Gastrocnemius medialis (tissue), 4 donors: ENCODE data around the gene ATP6V0A1. TPM values are rescaled to one million over a fixed set of nuclear protein-coding genes. Genes with fewer than 3 reads are reported as not detected.

Experiments used
- ATAC-seq, 2 donors: fragments of 150-250 bp; one replicate each; pipeline ENCODE4 v1.9.1; 2016
- DNase-seq, 2 donors: peaks; one replicate each; pipeline ENCODE4 v3.0.0-alpha.2; 2019
- H3K27ac ChIP-seq, 4 donors: fragments of 200-600 bp; sonication (generic); 1 replicate in 1 of 4; 2 replicates in 3 of 4; pipeline ENCODE4 v1.5.1; 2016 to 2018; ENCODE audit warnings: mild to moderate bottlenecking in 2 of 4, moderate library complexity in 1 of 4
- H3K27me3 ChIP-seq, 3 donors: fragments of 200-600 bp; sonication (generic) in 2 of 3; 1 replicate in 1 of 3; 2 replicates in 2 of 3; pipeline versions ENCODE4 v1.5.1 to v1.6.0; 2016 to 2019; ENCODE audit warnings: mild to moderate bottlenecking in 1 of 3, moderate library complexity in 1 of 3
- H3K36me3 ChIP-seq, 2 donors: fragments of 200-600 bp; sonication (generic) in 1 of 2; one replicate each; pipeline ENCODE4 v1.5.1; 2017 to 2018
- H3K4me1 ChIP-seq, 2 donors: fragments of 200-600 bp; sonication (generic) in 1 of 2; one replicate each; pipeline ENCODE4 v1.5.1; 2016 to 2017; ENCODE audit warnings: mild to moderate bottlenecking in 2 of 2
- H3K4me3 ChIP-seq, 4 donors: fragments of 200-600 bp; sonication (generic) in 3 of 4; 1 replicate in 1 of 4; 2 replicates in 3 of 4; pipeline ENCODE4 v1.5.1; 2016 to 2019; ENCODE audit warnings: mild to moderate bottlenecking in 2 of 4
- H3K9me3 ChIP-seq, 3 donors: fragments of 200-600 bp; sonication (generic) in 2 of 3; 1 replicate in 1 of 3; 2 replicates in 2 of 3; pipeline ENCODE4 v1.5.1; 2016 to 2019
- POLR2A ChIP-seq, 2 donors: fragments of 450-650 bp; IDR thresholded peaks; one replicate each; pipeline ENCODE4 v1.6.1; 2017; ENCODE audit warnings: antibody characterized with exemption in 2 of 2, mild to moderate bottlenecking in 2 of 2, moderate library complexity in 2 of 2
- in situ Hi-C, 4 donors: fragments of 200-750 bp; cut with MboI; loops; one replicate each; pipeline versions ENCODE4 v1.15.0 to v1.8.0; 2017; ENCODE audit warnings: low sequenced_read_pairs in 4 of 4
- intact Hi-C: fragments of 100-400 bp; cut with DNase I; formaldehyde crosslinking; loops from one replicate; pipeline ENCODE4 v1.15.1; 2023; ENCODE audit warnings: low total_unique reads
- total RNA-seq, 4 donors: library from RNA; depleted of rRNA; stranded (reverse); fragments of >200 nt; gene quantifications; one replicate each; pipeline versions ENCODE4 v1.1.0 to v1.2.3, GENCODE V29; 2016
- TF ChIP-seq, protein P1 (sequence below), 5 experiments: fragments of 450-650 bp in 3 of 5; fragments of 200-600 bp in 2 of 5; sonication (generic) in 2 of 5; IDR thresholded peaks in 4 of 5; conservative IDR thresholded peaks in 1 of 5; 1 replicate in 4 of 5; 2 replicates in 1 of 5; pipeline ENCODE4 v1.5.1; 2016 to 2019; ENCODE audit warnings: antibody characterized with exemption in 5 of 5, mild to moderate bottlenecking in 3 of 5, moderate library complexity in 3 of 5

The ATP6V0A1 gene
- total RNA-seq: 100 to 1,000 TPM in 2 of 4 donors, 10 to 100 TPM in 2; 65.3 to 138 (median 95.3) TPM

DNA sequence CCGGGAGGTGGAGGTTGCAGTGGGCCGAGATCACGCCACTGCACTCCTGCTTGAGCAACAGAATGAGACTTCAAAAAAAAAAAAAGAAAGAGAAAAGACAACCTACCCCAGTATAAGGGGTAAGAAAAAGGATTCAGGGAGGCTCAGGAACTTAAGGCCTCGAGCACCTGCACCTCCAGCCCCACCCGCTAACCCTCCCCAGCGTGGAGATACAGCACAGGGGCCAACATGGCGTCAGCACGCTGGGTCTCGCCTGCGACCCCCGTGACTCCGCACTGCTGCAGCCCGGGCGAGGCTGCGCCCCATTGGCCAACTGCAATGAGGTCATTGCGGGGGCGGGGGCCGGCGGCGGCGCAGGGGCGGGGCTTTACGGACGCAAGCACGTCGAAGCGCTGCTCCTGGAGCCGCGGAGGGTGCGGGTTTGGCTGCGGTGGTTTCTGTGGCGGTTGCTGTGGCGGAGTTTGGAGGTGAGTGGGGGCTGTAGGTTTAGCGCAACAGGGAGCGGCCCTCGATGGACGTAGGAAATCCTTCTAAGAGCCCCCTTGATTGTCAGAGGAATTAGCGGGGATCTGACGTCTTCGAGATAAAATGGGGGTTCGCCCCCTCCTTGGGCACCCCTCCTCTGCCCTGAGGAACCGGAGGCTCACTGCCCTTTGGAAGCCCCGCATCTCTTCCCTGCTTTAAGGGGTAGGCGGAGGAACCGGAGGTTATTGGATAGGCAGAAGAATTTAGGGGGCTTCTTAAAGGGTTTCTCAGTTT lies at the start of gene ATP6V0A1:
TSS of gene ATP6V0A1 (plus strand) at position 382 of the 759 bp plus-strand sequence. CDS start 2,017 bp downstream, outside the sequence.
- Histone ChIP-seq H3K9me3 (no peaks in the 10 kb centered on the region), H3K4me3 (peak within 1 kb of the TSS; percentile 78 to 95 (median 92)), H3K27me3 (no peaks in the 10 kb centered on the region), H3K27ac (peak within 1 kb of the TSS; percentile 97 to 98 (median 98)), H3K4me1 (peaks cover 29 to 37% of the 10 kb centered on the region in 2 donors), H3K36me3 (peaks cover 0 to 19% of the 10 kb centered on the region in 2 donors)
- intact Hi-C loops (loop anchor here (1.0 to 5.0 kb wide), 4 partner anchors 51 to 146 kb away; partner anchors contain the start of gene STAT3), in situ Hi-C loops (no loop called here)
- ATAC-seq (peak; percentile 76 to 82), DNase-seq (peak; percentile 94 to 96)
- TF ChIP-seq, protein P1, sequence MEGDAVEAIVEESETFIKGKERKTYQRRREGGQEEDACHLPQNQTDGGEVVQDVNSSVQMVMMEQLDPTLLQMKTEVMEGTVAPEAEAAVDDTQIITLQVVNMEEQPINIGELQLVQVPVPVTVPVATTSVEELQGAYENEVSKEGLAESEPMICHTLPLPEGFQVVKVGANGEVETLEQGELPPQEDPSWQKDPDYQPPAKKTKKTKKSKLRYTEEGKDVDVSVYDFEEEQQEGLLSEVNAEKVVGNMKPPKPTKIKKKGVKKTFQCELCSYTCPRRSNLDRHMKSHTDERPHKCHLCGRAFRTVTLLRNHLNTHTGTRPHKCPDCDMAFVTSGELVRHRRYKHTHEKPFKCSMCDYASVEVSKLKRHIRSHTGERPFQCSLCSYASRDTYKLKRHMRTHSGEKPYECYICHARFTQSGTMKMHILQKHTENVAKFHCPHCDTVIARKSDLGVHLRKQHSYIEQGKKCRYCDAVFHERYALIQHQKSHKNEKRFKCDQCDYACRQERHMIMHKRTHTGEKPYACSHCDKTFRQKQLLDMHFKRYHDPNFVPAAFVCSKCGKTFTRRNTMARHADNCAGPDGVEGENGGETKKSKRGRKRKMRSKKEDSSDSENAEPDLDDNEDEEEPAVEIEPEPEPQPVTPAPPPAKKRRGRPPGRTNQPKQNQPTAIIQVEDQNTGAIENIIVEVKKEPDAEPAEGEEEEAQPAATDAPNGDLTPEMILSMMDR (IDR thresholded peaks at IDR 0.05 in 4 of 5, conservative IDR thresholded peaks at IDR 0.05 in 1 of 5): peak in 1 of 5 experiments; percentile 7
- peak; percentile 93 to 94 for TF ChIP-seq POLR2A (IDR thresholded peaks at IDR 0.05)

DNA sequence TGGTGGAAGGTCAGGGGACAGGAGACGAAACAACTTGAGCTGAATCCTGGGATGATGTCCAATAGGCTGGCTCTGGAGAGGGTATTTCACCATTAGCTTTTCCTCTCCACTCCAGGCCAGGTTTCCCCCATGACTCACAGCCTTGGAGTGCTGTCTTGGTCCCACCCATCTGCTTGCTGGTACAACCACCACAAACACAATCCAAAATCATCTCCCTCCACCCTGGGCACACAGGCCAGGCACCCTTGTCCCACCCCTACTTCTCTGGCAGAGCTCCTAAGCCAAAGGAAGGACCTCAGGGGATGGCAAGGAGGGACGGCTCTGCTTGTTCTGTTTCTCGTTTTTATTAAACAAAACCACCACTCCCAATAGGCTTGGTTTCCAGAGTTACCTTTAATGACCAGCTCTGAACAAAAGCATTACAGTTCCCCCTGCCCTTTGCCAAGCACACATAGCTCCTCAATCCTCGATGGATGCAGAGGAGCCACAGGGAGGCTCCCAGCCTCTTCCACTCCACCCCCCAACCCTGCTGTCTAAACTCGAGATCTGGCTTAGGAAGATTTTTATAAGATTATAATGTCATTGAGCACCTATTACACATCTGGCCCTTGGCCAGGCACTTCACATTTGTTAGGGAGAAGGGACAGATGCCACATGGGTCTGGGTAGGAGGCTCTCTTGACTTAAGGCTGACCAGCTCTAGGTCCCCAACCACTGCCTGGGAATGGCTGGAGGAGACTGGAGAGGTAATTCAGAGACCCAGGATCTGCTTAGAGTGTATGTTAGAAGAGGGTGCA lies 49.0 kb upstream of the ATP6V0A1 start:
- DNase-seq: peak; percentile 92 to 96
- H3K9me3 ChIP-seq: no peaks in the 10 kb centered on the region
- in situ Hi-C loops (loop anchor here (5.0 to 10.0 kb wide), 2 partner anchors 87 to 115 kb away; no protein-coding TSS in a partner anchor), intact Hi-C loops (loop anchor here (2.0 to 5.0 kb wide), 3 partner anchors 13 to 108 kb away; partner anchors contain the start of genes ATP6V0A1 and CAVIN1)
- H3K4me1 ChIP-seq: peaks cover 79 to 81% of the 10 kb centered on the region in 2 donors
- ATAC-seq: peak; percentile 90 to 92
- H3K36me3 ChIP-seq: peaks cover 0 to 5% of the 10 kb centered on the region in 2 donors
- peak in 1 of 2 donors; percentile 10 for TF ChIP-seq POLR2A (IDR thresholded peaks at IDR 0.05)
- TF ChIP-seq, protein P1 (IDR thresholded peaks at IDR 0.05 in 4 of 5, conservative IDR thresholded peaks at IDR 0.05 in 1 of 5): no peak
- H3K27ac ChIP-seq: peak overlapping the region; percentile 89 to 100 (median 95)
- no peaks in the 10 kb centered on the region for H3K27me3 ChIP-seq
- H3K4me3 ChIP-seq: peak overlapping the region in 1 of 4 donors; percentile 23

DNA sequence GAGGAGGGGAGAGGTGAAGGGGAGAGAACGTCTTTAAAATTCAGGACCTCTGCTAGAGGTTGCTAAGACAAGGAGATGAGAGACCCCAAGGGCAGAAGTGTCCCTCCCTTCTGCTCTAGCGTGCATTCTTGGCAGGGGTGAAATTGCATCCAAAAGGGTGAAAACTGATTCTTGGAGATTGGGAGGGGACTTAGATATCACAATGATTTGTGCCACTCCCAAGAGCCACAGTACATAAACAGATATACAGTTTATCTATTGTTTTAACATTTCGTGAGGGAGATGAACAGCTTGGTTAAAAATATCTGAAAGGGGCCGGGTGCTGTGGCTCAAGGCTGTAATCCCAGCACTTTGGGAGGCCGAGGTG lies 48.4 kb upstream of the ATP6V0A1 start:
- no peak for TF ChIP-seq POLR2A (IDR thresholded peaks at IDR 0.05)
- TF ChIP-seq, protein P1 (IDR thresholded peaks at IDR 0.05 in 4 of 5, conservative IDR thresholded peaks at IDR 0.05 in 1 of 5): no peak
- H3K9me3 ChIP-seq: no peaks in the 10 kb centered on the region
- in situ Hi-C loops (loop anchor here in 1 of 4 donors (10.0 kb wide), 1 partner anchor 114 kb away; no protein-coding TSS in a partner anchor), intact Hi-C loops (no loop called here)
- H3K4me1 ChIP-seq: peaks cover 84 to 87% of the 10 kb centered on the region in 2 donors
- no peak overlapping the region for H3K4me3 ChIP-seq
- no peaks in the 10 kb centered on the region for H3K27me3 ChIP-seq
- DNase-seq (no peak), ATAC-seq (no peak)
- H3K27ac ChIP-seq: peak overlapping the region; percentile 89 to 100 (median 95)
- no peaks in the 10 kb centered on the region for H3K36me3 ChIP-seq

DNA sequence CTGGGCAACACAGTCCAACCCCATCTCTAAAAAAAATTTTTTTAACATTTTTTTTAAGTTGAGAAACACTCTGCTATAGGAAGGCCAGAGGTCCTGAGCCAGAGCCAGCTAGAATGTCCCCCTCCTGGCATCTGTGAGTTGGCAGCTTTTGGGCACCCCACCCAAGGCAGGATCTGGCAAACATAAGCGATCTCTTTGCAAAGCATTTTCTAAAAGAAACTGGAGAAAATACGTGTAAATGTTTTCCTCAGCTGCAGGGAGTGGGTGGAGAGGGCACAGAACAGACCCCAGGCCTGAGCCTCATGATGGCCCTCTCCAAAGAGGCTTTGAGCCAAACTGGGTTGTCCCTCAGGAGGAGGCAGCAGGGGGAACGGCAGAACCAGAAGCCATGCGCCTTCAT lies 47.3 kb upstream of the ATP6V0A1 start:
- H3K4me3 ChIP-seq: peak overlapping the region in 2 of 4 donors; percentile 2 to 5
- peak overlapping the region; percentile 89 to 100 (median 95) for H3K27ac ChIP-seq
- in situ Hi-C loops: loop anchor here in 1 of 4 donors (10.0 kb wide), 1 partner anchor 113 kb away; no protein-coding TSS in a partner anchor
- TF ChIP-seq, protein P1 (IDR thresholded peaks at IDR 0.05 in 4 of 5, conservative IDR thresholded peaks at IDR 0.05 in 1 of 5): no peak
- no peak for TF ChIP-seq POLR2A (IDR thresholded peaks at IDR 0.05)
- no peaks in the 10 kb centered on the region for H3K36me3 ChIP-seq
- no peak for DNase-seq
- H3K4me1 ChIP-seq: peaks cover 91% of the 10 kb centered on the region in 2 donors
- H3K9me3 ChIP-seq: no peaks in the 10 kb centered on the region
- intact Hi-C loops: no loop called here
- no peak for ATAC-seq
- H3K27me3 ChIP-seq: no peaks in the 10 kb centered on the region
